Activated CD4-positive, alpha-beta T cell treated with anti-CD3 and anti-CD28 coated beads, Interleukin-2, amount 10 ng/mL, durations not matched to agents 24 days and 14 days (primary cell): ENCODE data around the gene SLC39A11. TPM values are rescaled to one million over a fixed set of nuclear protein-coding genes. Genes with fewer than 3 reads are reported as not detected.

ENCODE experiments used
- DNase-seq: peaks from one replicate; pipeline ENCODE4 v3.0.0; 2022
- H3K27ac Mint-ChIP-seq: one replicate; pipeline ENCODE4 v1.8.0; 2022; ENCODE audit warnings: mild to moderate bottlenecking, mixed read lengths
- H3K27me3 Mint-ChIP-seq: one replicate; pipeline ENCODE4 v1.8.0; 2022; ENCODE audit warnings: mixed read lengths
- H3K36me3 Mint-ChIP-seq: one replicate; pipeline ENCODE4 v1.8.0; 2022; ENCODE audit warnings: low read depth, mild to moderate bottlenecking, mixed read lengths
- H3K4me1 Mint-ChIP-seq: one replicate; pipeline ENCODE4 v1.8.0; 2021; ENCODE audit warnings: mixed read lengths
- H3K4me3 Mint-ChIP-seq: one replicate; pipeline ENCODE4 v1.8.0; 2022; ENCODE audit warnings: mild to moderate bottlenecking, moderate library complexity, mixed read lengths
- H3K9me3 Mint-ChIP-seq: one replicate; pipeline ENCODE4 v1.8.0; 2021; ENCODE audit warnings: mixed read lengths
- intact Hi-C: fragments of 100-400 bp; cut with micrococcal nuclease; formaldehyde crosslinking; loops from one replicate; pipeline ENCODE4 v1.15.1; 2023
- total RNA-seq: library from RNA; stranded (reverse); gene quantifications from 2 replicates; pipeline ENCODE4 v1.2.3, GENCODE V29; 2022

SLC39A11 gene
- total RNA-seq, 1 donor from 2014 or later: 24.6 TPM

- H3K27me3 Mint-ChIP-seq: no peaks in the 10 kb centered on the region
- H3K27ac Mint-ChIP-seq: no peak overlapping the region
- peaks cover 7% of the 10 kb centered on the region for H3K4me1 Mint-ChIP-seq
- intact Hi-C loops: no loop called here
- no peak for DNase-seq
- H3K4me3 Mint-ChIP-seq: no peak overlapping the region
- peaks cover 2% of the 10 kb centered on the region for H3K36me3 Mint-ChIP-seq
- peaks cover 3% of the 10 kb centered on the region for H3K9me3 Mint-ChIP-seq
Observed at GRCh38 chr17:72974605-72975232, 117.8 kb downstream of the SLC39A11 start.

DNA sequence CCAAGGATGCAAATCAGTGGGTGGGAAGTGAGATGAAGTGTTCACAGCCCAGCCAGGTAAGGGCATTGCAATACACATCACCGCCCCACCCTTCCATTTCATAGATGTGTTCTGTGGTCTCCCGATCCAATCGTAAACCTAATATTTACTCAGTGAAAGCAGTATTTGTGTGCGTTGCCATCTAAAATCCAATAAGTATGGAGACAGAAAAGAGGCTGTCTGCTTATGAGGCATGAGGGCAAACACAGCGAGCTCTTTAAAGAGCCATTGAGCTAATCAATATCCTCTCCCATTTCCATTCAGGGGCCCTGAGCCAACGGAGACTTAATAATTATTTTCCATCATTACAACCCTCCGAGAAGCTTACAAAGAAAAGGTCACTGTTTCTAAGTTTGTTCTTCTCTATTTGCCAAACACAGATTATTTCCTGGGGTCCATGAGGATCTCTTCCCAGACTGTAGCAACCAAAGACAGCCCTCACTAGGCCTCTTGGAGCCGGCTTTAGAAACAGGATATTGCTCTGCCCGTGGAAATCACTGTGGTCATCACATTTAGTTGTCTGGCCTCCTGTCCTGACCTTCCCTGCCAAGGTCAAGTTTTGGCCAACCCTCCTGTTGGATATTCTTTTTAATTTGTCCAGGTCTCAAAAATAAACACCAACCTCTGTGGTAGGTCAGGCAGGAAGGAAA, 120.1 kb downstream of the SLC39A11 start:
- DNase-seq: no peak
- Mint-ChIP-seq H3K36me3 (peaks cover 2% of the 10 kb centered on the region), H3K4me3 (no peak overlapping the region), H3K27ac (no peak overlapping the region), H3K4me1 (peaks cover 3% of the 10 kb centered on the region), H3K27me3 (no peaks in the 10 kb centered on the region), H3K9me3 (peaks cover 3% of the 10 kb centered on the region)
- intact Hi-C loops: no loop called here

GRCh38 chr17:72971226-72971880, 121.1 kb downstream of the SLC39A11 start:
- Mint-ChIP-seq H3K36me3 (peaks cover 2% of the 10 kb centered on the region), H3K27ac (no peak overlapping the region), H3K4me3 (no peak overlapping the region), H3K4me1 (no peaks in the 10 kb centered on the region), H3K27me3 (no peaks in the 10 kb centered on the region), H3K9me3 (peaks cover 3% of the 10 kb centered on the region)
- DNase-seq: no peak
- intact Hi-C loops: no loop called here

- Mint-ChIP-seq H3K4me3 (no peak overlapping the region), H3K4me1 (no peaks in the 10 kb centered on the region), H3K27me3 (no peaks in the 10 kb centered on the region), H3K27ac (no peak overlapping the region), H3K36me3 (no peaks in the 10 kb centered on the region), H3K9me3 (no peaks in the 10 kb centered on the region)
- intact Hi-C loops: no loop called here
- no peak for DNase-seq
Observed at GRCh38 chr17:72970797-72971196, 121.7 kb downstream of the SLC39A11 start.

- no peaks in the 10 kb centered on the region for H3K4me1 Mint-ChIP-seq
- intact Hi-C loops: no loop called here
Observed at GRCh38 chr17:72970246-72970645, 122.2 kb downstream of the SLC39A11 start.

DNA sequence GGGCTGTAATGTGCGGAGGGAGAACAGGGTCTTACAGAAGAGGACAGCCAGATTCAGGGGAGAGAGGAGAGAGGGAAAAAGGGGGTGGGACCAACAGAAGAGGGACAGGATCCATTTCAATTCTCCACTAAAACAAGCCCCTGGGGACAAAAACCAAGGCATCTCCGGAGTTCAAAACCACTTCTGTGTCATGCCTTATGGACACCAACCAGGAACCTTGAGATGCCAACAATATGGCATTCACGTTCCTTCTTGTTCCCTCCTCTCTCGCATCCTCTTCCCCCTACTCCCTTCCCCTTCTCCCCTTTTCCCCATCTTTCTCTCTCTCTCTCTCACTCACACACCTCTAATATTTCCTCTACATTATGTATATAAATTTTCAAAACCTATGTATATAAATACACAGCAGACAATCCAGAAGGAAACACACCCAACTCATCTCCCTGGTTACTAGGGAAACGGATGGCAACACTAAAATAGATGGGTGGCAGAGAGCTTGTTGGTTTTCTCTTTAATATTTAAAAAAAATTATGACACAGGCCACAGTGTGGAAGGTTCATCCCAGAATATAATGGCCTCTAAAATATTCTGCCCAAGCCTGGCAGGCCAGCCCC, 123.1 kb downstream of the SLC39A11 start:
- H3K9me3 Mint-ChIP-seq: no peaks in the 10 kb centered on the region
- no peak overlapping the region for H3K27ac Mint-ChIP-seq
- no peaks in the 10 kb centered on the region for H3K36me3 Mint-ChIP-seq
- H3K4me1 Mint-ChIP-seq: no peaks in the 10 kb centered on the region
- H3K4me3 Mint-ChIP-seq: no peak overlapping the region
- H3K27me3 Mint-ChIP-seq: no peaks in the 10 kb centered on the region
- no peak for DNase-seq
- intact Hi-C loops: no loop called here

More at GRCh38 chr17:72970246-72970645, 122.2 kb downstream of the SLC39A11 start:
- no peaks in the 10 kb centered on the region for H3K9me3 Mint-ChIP-seq
- no peaks in the 10 kb centered on the region for H3K36me3 Mint-ChIP-seq
- no peak overlapping the region for H3K4me3 Mint-ChIP-seq
- H3K27ac Mint-ChIP-seq: no peak overlapping the region
- H3K27me3 Mint-ChIP-seq: no peaks in the 10 kb centered on the region
- DNase-seq: no peak

DNA sequence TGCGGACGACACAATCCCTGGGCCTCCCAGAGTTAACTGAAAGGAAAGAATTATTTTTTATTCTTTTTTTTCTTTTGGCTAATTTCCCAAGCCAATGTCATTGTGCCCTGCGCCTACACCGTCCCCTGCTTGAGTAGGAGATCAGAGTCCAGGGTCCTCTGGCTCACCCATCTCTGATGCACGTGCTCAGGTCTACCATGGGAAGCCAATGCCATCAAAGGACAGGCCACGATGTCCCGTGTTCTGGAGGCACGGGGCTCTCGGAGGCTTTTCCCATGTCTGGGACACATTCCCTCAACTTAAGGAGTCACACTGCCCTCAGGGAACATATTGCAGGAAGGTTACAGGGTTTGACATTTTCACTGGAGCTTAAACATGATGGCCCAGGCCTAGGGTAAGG, 123.7 kb downstream of the SLC39A11 start:
- no peak overlapping the region for H3K4me3 Mint-ChIP-seq
- no peaks in the 10 kb centered on the region for H3K27me3 Mint-ChIP-seq
- H3K27ac Mint-ChIP-seq: no peak overlapping the region
- H3K36me3 Mint-ChIP-seq: no peaks in the 10 kb centered on the region
- intact Hi-C loops: no loop called here
- no peak for DNase-seq
- H3K4me1 Mint-ChIP-seq: no peaks in the 10 kb centered on the region
- H3K9me3 Mint-ChIP-seq: no peaks in the 10 kb centered on the region

GRCh38 chr17:72967977-72968585, 124.4 kb downstream of the SLC39A11 start:
- H3K27ac Mint-ChIP-seq: no peak overlapping the region
- H3K4me3 Mint-ChIP-seq: no peak overlapping the region
- intact Hi-C loops: no loop called here
- no peaks in the 10 kb centered on the region for H3K27me3 Mint-ChIP-seq
- no peak for DNase-seq
- H3K4me1 Mint-ChIP-seq: no peaks in the 10 kb centered on the region
- no peaks in the 10 kb centered on the region for H3K9me3 Mint-ChIP-seq
- H3K36me3 Mint-ChIP-seq: no peaks in the 10 kb centered on the region

DNA sequence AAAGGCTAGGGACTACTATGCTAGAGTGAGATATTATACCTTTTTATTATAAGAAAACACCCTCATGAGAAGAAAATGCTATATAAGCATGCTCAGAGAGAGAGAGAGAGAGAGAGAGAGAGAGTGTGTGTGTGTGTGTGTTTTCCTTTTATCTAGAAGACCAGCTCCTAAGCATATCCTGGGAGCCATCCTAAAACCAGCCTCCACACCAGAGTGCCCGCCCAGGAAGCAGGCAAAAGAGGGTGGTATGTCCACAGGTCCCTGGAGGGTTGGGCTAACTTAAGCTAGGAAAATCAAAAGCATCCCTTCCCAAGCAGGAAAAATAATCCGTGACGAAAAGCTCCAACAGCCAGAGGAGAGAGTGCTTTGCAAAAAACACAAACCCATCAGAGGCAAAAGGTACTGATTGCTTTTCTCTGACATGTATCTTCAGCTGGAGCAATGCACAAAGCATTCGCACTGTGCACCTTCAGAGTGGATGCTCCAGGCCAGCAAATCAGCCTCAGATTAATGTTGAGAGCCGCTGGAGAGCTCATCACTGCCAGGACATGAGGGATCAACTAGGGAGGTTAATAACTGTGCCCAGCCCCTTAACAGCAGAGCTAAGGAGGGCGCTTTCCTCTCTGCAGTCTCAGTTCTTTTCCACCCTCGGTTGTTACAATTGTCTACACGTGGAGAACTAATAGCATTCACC, 125.1 kb downstream of the SLC39A11 start:
- Mint-ChIP-seq H3K36me3 (no peaks in the 10 kb centered on the region), H3K27me3 (no peaks in the 10 kb centered on the region), H3K4me1 (no peaks in the 10 kb centered on the region), H3K4me3 (no peak overlapping the region), H3K9me3 (no peaks in the 10 kb centered on the region), H3K27ac (no peak overlapping the region)
- intact Hi-C loops: no loop called here
- no peak for DNase-seq

DNA sequence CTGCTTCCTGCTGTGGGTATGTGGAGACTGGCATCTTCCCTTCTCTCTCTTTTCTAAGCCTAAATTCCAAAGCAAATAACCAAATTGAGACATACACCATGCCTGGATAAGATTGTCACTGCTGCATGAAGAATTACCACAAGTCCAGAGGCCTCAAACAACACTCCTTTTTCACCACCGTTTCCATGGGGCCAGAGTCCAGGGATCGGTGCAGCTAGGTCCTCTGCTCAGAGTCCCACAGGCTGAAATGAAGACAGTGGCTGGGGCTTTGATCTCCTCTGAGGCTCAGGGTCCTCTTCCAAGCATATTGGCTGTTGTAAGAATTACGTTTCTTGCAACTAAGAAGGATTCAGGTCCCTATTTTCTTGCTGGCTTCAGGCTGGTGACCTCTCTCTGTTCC, 130.4 kb downstream of the SLC39A11 start:
- H3K4me3 Mint-ChIP-seq: no peak overlapping the region
- H3K27me3 Mint-ChIP-seq: no peaks in the 10 kb centered on the region

GRCh38 chr17:72955391-72956140, 136.9 kb downstream of the SLC39A11 start:
- no peaks in the 10 kb centered on the region for H3K36me3 Mint-ChIP-seq
- no peaks in the 10 kb centered on the region for H3K9me3 Mint-ChIP-seq
- no peak overlapping the region for H3K4me3 Mint-ChIP-seq
- DNase-seq: no peak
- no peak overlapping the region for H3K27ac Mint-ChIP-seq
- peaks cover 1% of the 10 kb centered on the region for H3K4me1 Mint-ChIP-seq
- intact Hi-C loops: no loop called here
- H3K27me3 Mint-ChIP-seq: no peaks in the 10 kb centered on the region

More for the DNA sequence above, 130.4 kb downstream of the SLC39A11 start:
- no peak for DNase-seq
- no peaks in the 10 kb centered on the region for H3K36me3 Mint-ChIP-seq
- H3K4me1 Mint-ChIP-seq: no peaks in the 10 kb centered on the region
- no peak overlapping the region for H3K27ac Mint-ChIP-seq
- H3K9me3 Mint-ChIP-seq: no peaks in the 10 kb centered on the region
- intact Hi-C loops: no loop called here

DNA sequence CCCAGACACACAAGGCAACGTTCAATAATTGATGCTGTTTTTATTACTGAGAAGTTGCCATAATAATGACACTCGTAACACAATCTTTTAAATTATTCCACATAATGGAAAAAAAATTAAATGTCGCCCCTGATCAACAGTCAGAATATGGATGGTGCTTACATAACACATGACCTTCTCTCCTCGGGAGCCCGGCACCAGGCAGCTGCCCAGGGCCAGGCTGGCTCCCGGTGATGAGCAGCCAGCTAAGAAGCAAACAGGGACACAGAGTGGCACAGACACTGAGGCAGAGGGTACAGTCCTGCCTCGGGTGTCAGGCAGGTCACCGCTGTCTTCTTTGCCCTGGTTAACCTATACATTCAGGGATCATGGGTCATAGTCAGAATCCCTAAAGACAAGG, 137.9 kb downstream of the SLC39A11 start:
- H3K36me3 Mint-ChIP-seq: no peaks in the 10 kb centered on the region
- DNase-seq: no peak
- no peak overlapping the region for H3K4me3 Mint-ChIP-seq
- H3K27ac Mint-ChIP-seq: no peak overlapping the region
- no peaks in the 10 kb centered on the region for H3K27me3 Mint-ChIP-seq
- intact Hi-C loops: no loop called here
- no peaks in the 10 kb centered on the region for H3K9me3 Mint-ChIP-seq
- H3K4me1 Mint-ChIP-seq: peaks cover 1% of the 10 kb centered on the region

DNA sequence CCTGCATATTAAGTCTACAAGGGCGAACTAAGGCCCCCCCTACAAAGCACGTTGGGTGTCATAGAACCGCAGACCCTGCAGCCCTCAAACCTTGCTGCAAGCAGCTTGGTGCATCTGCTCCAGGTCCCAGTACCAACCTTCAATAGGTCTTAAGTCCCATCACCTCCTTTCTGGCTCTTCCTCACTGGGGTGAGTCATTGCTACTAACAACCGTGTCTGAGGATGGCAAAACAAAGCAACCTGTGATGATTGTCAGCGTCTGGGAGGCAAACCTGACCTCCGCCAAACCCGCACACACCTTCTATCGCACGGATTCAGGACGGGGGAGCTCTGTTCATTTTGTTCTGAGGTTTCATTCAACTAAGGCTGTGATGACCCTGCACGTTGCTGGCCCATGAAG, 138.9 kb downstream of the SLC39A11 start:
- intact Hi-C loops: no loop called here
- Mint-ChIP-seq H3K9me3 (no peaks in the 10 kb centered on the region), H3K4me3 (no peak overlapping the region), H3K27me3 (no peaks in the 10 kb centered on the region), H3K27ac (no peak overlapping the region), H3K36me3 (no peaks in the 10 kb centered on the region), H3K4me1 (peaks cover 1% of the 10 kb centered on the region)
- DNase-seq: no peak
